ENCODE data around the gene SLC35F4. TPM values are rescaled to one million over a fixed set of nuclear protein-coding genes. Genes with fewer than 3 reads are reported as not detected.

Gene SLC35F4
- total RNA-seq, 1 donor from 2014 or later: not detected

GRCh38 chr14:57746563-57746962 lies 119.3 kb downstream of the SLC35F4 start:
- H3K9me3 ChIP-seq: no peaks in the 10 kb centered on the region
- intact Hi-C loops (cut with DNase I): no loop called here
- no peak for DNase-seq
- no peaks in the 10 kb centered on the region for H3K36me3 ChIP-seq
- ATAC-seq: peak in 1 of 2 donors; percentile 19
- H3K4me3 ChIP-seq: no peak overlapping the region
- H3K27me3 ChIP-seq (ENCODE audit: low read depth): no peaks in the 10 kb centered on the region
- TF ChIP-seq CTCF (IDR thresholded peaks at IDR 0.05): no peak
- H3K27ac ChIP-seq: no peak overlapping the region
- no peaks in the 10 kb centered on the region for H3K4me1 ChIP-seq

DNA sequence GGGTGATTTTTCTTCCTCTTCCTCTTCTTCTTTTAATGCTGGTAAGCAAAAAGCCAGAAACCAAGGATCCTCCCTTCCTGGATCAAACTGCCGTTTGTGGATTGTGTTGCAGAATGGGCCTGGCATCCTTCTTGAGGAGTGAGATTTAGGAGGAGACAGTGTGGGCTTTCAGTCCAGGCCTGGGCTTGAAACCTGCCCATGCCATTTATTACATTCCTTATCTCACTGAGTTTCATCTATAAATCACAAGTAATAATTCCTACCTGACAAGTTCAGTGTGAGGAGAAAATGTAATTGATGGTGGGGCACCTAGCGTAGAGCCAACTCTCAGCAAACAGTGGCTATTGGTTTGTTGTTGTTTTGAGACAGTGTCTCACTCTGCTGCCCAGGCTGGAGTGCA lies 126.4 kb downstream of the SLC35F4 start:
- Histone ChIP-seq H3K27me3 (ENCODE audit: low read depth) (no peaks in the 10 kb centered on the region), H3K27ac (no peak overlapping the region), H3K36me3 (no peaks in the 10 kb centered on the region), H3K9me3 (no peaks in the 10 kb centered on the region), H3K4me3 (no peak overlapping the region), H3K4me1 (no peaks in the 10 kb centered on the region)
- TF ChIP-seq CTCF (IDR thresholded peaks at IDR 0.05): no peak
- DNase-seq (no peak), ATAC-seq (no peak)
- intact Hi-C loops (cut with DNase I): no loop called here

GRCh38 chr14:57737598-57737997 lies 128.3 kb downstream of the SLC35F4 start:
- ATAC-seq (no peak), DNase-seq (no peak)
- Histone ChIP-seq H3K4me1 (no peaks in the 10 kb centered on the region), H3K27me3 (ENCODE audit: low read depth) (no peaks in the 10 kb centered on the region), H3K36me3 (no peaks in the 10 kb centered on the region), H3K9me3 (no peaks in the 10 kb centered on the region), H3K27ac (no peak overlapping the region), H3K4me3 (no peak overlapping the region)
- no peak for TF ChIP-seq CTCF (IDR thresholded peaks at IDR 0.05)
- intact Hi-C loops (cut with DNase I): no loop called here

- Histone ChIP-seq H3K27ac (no peak overlapping the region), H3K9me3 (no peaks in the 10 kb centered on the region), H3K36me3 (no peaks in the 10 kb centered on the region), H3K4me3 (no peak overlapping the region), H3K27me3 (ENCODE audit: low read depth) (no peaks in the 10 kb centered on the region), H3K4me1 (no peaks in the 10 kb centered on the region)
- intact Hi-C loops (cut with DNase I): no loop called here
- no peak for ATAC-seq
- no peak for TF ChIP-seq CTCF (IDR thresholded peaks at IDR 0.05)
- DNase-seq: no peak
These were observed 129.5 kb downstream of the SLC35F4 start for GRCh38 chr14:57736391-57736790.

- no peak for TF ChIP-seq CTCF (IDR thresholded peaks at IDR 0.05)
- Histone ChIP-seq H3K36me3 (no peaks in the 10 kb centered on the region), H3K27me3 (ENCODE audit: low read depth) (no peaks in the 10 kb centered on the region), H3K4me1 (no peaks in the 10 kb centered on the region), H3K4me3 (no peak overlapping the region), H3K9me3 (no peaks in the 10 kb centered on the region), H3K27ac (no peak overlapping the region)
- no peak for ATAC-seq
- DNase-seq: no peak
- intact Hi-C loops (cut with DNase I): no loop called here
These were observed 130.6 kb downstream of the SLC35F4 start for GRCh38 chr14:57735276-57735675.

All from lower lobe of right lung (tissue), 2 donors.